Activated T-helper 2 cell treated with anti-CD3 and anti-CD28 coated beads, Interferon-gamma antibody, Interleukin-2, Interleukin-4, amounts not matched to agents 10 μg/mL and 5 μg/mL and 100 μg/mL, durations not matched to agents 14 hours and 24 hours and 36 hours (primary cell): Measurements from ENCODE around the gene SHB. TPM values are rescaled to one million over a fixed set of nuclear protein-coding genes. Genes with fewer than 3 reads are reported as not detected.

ENCODE experiments used
- DNase-seq: peaks from one replicate; pipeline ENCODE4 v3.0.0; 2021; ENCODE audit warnings: low spot score
- H3K27ac Mint-ChIP-seq: one replicate; pipeline ENCODE4 v1.8.0; 2021; ENCODE audit warnings: mixed read lengths
- H3K27me3 Mint-ChIP-seq: one replicate; pipeline ENCODE4 v1.8.0; 2021; ENCODE audit warnings: low read depth, mixed read lengths
- H3K36me3 Mint-ChIP-seq: one replicate; pipeline ENCODE4 v1.8.0; 2021; ENCODE audit warnings: low read depth, mixed read lengths
- H3K4me1 Mint-ChIP-seq: one replicate; pipeline ENCODE4 v1.8.0; 2021; ENCODE audit warnings: low read depth, mixed read lengths
- H3K4me3 Mint-ChIP-seq: one replicate; pipeline ENCODE4 v1.8.0; 2021; ENCODE audit warnings: low read depth, mild to moderate bottlenecking, moderate library complexity, mixed read lengths
- H3K9me3 Mint-ChIP-seq: one replicate; pipeline ENCODE4 v1.8.0; 2021; ENCODE audit warnings: mixed read lengths
- intact Hi-C: fragments of 100-400 bp; cut with micrococcal nuclease; formaldehyde crosslinking; loops from one replicate; pipeline ENCODE4 v1.15.1; 2023
- total RNA-seq: library from RNA; stranded (reverse); gene quantifications from 2 replicates; pipeline ENCODE4 v1.2.3, GENCODE V29; 2022

The SHB gene
- total RNA-seq, 1 donor from 2014 or later = 1.9 TPM

GRCh38 chr9:38101423-38101822 is 32.4 kb upstream of the SHB start:
- no peak for DNase-seq
- H3K4me1 Mint-ChIP-seq = no peaks in the 10 kb centered on the region
- no peak overlapping the region for H3K4me3 Mint-ChIP-seq
- H3K36me3 Mint-ChIP-seq = no peaks in the 10 kb centered on the region
- intact Hi-C loops = no loop called here
- no peaks in the 10 kb centered on the region for H3K9me3 Mint-ChIP-seq
- no peak overlapping the region for H3K27ac Mint-ChIP-seq
- H3K27me3 Mint-ChIP-seq = peaks cover 24% of the 10 kb centered on the region

DNA sequence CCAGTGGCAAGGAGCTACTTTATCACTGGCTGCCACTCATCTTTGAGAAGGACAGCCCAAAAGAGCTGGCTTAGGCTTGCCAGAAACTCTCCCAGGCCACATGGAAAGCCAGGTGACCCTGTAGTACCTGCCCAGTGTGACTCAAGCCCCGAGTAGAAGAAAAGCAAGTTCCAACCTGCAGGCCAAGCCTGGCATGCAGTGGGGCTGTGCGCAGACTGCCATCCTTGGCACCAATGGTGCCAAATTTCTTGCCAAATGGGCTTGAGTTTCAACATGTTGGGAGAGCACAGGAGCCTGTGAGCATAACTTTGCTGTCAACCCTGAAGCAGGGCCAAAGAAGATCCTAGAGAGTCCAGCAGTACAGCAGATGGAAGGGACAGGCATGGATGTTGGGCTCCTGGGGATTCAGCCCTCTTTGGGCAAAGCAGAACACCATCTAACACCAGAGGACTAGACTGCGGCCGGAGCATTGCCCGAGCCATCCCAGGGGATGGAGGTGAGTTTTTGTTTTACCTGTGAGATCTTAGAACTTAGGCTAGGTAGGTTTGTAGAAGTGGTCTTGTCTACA is 27.3 kb upstream of the SHB start:
- Mint-ChIP-seq H3K4me1 (no peaks in the 10 kb centered on the region), H3K4me3 (no peak overlapping the region), H3K36me3 (no peaks in the 10 kb centered on the region), H3K27ac (no peak overlapping the region), H3K27me3 (peaks cover 23% of the 10 kb centered on the region), H3K9me3 (no peaks in the 10 kb centered on the region)
- intact Hi-C loops = no loop called here
- DNase-seq = no peak

GRCh38 chr9:38094165-38094564 is 25.1 kb upstream of the SHB start:
- DNase-seq = no peak
- no peaks in the 10 kb centered on the region for H3K4me1 Mint-ChIP-seq
- H3K27ac Mint-ChIP-seq = no peak overlapping the region
- intact Hi-C loops = no loop called here
- H3K4me3 Mint-ChIP-seq = no peak overlapping the region
- peaks cover 10% of the 10 kb centered on the region for H3K27me3 Mint-ChIP-seq
- no peaks in the 10 kb centered on the region for H3K36me3 Mint-ChIP-seq
- no peaks in the 10 kb centered on the region for H3K9me3 Mint-ChIP-seq

DNA sequence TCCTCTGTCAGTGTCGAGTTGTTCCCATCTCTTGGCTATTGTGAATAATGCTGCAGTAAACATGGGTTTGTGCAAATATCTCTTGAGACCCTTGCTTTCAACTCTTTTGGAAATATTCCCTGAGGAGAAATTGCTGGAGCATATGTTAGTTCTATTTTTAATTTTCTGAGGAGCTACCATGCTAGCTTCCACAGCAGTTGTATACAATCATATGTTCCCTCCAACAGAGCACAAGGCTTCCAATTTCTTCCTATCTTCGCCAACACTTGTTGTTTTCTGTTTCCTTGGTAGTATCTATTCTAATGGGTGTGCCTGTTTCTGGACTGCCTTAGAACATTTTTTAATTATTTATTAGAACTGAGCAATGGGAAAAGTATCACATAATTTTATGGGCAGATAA is 23.6 kb upstream of the SHB start:
- H3K4me3 Mint-ChIP-seq = no peak overlapping the region
- no peaks in the 10 kb centered on the region for H3K36me3 Mint-ChIP-seq
- H3K4me1 Mint-ChIP-seq = no peaks in the 10 kb centered on the region
- intact Hi-C loops = no loop called here
- H3K27me3 Mint-ChIP-seq = peaks cover 5% of the 10 kb centered on the region
- no peaks in the 10 kb centered on the region for H3K9me3 Mint-ChIP-seq
- no peak overlapping the region for H3K27ac Mint-ChIP-seq
- DNase-seq = no peak

GRCh38 chr9:38092200-38092524 is 23.1 kb upstream of the SHB start:
- no peak overlapping the region for H3K4me3 Mint-ChIP-seq
- no peaks in the 10 kb centered on the region for H3K9me3 Mint-ChIP-seq
- H3K4me1 Mint-ChIP-seq = no peaks in the 10 kb centered on the region
- peaks cover 5% of the 10 kb centered on the region for H3K27me3 Mint-ChIP-seq
- H3K27ac Mint-ChIP-seq = no peak overlapping the region
- no peaks in the 10 kb centered on the region for H3K36me3 Mint-ChIP-seq
- intact Hi-C loops = no loop called here
- DNase-seq = no peak

GRCh38 chr9:38091310-38092199 is 22.5 kb upstream of the SHB start:
- no peak overlapping the region for H3K4me3 Mint-ChIP-seq
- H3K27me3 Mint-ChIP-seq = peaks cover 7% of the 10 kb centered on the region
- no peaks in the 10 kb centered on the region for H3K9me3 Mint-ChIP-seq
- no peaks in the 10 kb centered on the region for H3K36me3 Mint-ChIP-seq
- intact Hi-C loops = no loop called here
- no peak for DNase-seq
- no peak overlapping the region for H3K27ac Mint-ChIP-seq
- no peaks in the 10 kb centered on the region for H3K4me1 Mint-ChIP-seq

- Mint-ChIP-seq H3K27me3 (peaks cover 11% of the 10 kb centered on the region), H3K4me3 (no peak overlapping the region), H3K36me3 (no peaks in the 10 kb centered on the region), H3K9me3 (no peaks in the 10 kb centered on the region), H3K27ac (no peak overlapping the region), H3K4me1 (no peaks in the 10 kb centered on the region)
- intact Hi-C loops = no loop called here
- no peak for DNase-seq
Observed at GRCh38 chr9:38090170-38090569, 21.1 kb upstream of the SHB start.

DNA sequence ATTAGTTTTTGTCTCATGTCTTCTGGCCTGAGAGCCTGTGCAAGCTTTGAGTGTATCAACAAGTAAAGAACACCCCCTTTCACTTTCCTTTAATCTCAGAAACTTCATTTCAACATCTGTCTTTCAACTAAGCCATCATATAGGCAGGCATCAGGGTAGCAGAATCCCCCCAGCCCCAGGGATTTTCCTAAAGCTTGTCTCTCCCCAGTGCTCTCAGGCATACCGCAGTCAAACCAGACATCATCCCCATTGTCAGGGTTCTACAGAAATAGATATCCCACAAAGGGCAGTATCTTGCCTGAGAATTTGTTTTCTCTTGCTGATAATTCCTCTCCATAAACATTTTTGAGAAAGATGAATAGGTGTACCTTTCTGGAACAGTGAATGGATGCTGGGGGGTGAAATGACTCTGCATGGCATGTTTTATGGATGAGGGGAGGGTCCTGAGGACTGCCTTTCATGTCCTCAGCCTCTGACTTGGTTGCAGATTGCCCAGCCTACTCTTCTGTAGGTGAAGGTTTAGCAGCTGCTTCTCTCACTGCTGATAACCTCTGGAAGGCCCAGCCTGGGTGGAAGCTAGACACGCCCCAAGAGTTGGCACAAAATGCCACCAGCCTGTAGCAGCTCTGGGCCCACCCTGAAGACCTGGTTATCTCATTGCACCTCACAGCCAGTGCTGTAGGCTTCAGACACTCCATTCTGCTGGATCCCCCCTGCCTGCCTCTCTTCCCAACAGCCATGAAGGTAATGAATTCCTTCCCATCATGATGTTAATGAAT is 20.5 kb upstream of the SHB start:
- H3K27me3 Mint-ChIP-seq = peaks cover 14% of the 10 kb centered on the region
- no peaks in the 10 kb centered on the region for H3K4me1 Mint-ChIP-seq
- DNase-seq = no peak
- intact Hi-C loops = loop anchor here (2.0 to 10.0 kb wide), 3 partner anchors 65 to 275 kb away; no protein-coding TSS in a partner anchor
- H3K36me3 Mint-ChIP-seq = no peaks in the 10 kb centered on the region
- H3K27ac Mint-ChIP-seq = no peak overlapping the region
- H3K4me3 Mint-ChIP-seq = no peak overlapping the region
- no peaks in the 10 kb centered on the region for H3K9me3 Mint-ChIP-seq

DNA sequence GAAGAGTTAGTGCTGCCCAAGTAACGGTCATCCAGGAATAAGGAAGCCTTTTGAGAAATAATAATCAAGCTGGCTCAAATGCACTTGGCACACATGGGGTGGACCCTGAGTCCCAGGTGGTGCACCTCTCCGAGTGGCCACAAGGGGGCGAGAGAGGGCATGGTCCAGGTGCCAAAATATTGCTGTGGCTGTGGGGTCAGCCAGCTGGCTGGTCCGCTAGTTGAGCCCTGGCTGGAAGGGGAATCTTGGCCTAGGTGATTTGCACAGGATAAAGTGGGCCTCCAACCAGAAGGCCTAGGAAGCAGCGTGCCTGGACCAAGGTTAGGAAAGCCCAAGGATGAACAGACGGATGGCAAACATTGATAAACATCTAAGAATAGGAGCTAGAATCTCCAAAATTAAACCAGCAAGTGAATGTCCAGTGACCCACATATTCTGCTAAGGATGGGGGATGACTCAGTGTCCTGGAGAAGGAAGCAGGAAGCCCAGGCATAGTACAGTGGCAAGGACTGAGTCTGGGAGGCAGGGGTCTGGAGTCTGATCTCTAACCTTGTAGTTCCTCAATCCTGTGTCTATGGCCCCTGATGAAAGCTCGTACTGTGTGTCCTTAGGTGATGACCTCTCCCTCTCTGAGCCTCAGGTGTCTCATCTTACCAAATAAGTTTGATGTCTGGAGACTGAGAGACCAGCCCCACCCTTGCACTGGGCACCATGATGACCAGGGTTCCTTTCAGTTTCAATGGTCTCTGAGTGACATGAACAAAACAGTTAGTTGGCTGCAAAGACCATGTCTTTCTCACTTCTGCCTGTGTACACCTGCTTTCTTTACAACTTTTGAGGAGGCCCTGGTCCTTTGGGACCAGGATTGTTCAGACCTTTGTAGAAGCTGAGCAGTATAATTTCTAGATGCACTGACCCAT is 19.2 kb upstream of the SHB start:
- Mint-ChIP-seq H3K4me3 (no peak overlapping the region), H3K27ac (no peak overlapping the region), H3K9me3 (no peaks in the 10 kb centered on the region), H3K36me3 (no peaks in the 10 kb centered on the region), H3K4me1 (no peaks in the 10 kb centered on the region), H3K27me3 (peaks cover 14% of the 10 kb centered on the region)
- peak; percentile 49 for DNase-seq
- intact Hi-C loops = loop anchor here (2.0 to 10.0 kb wide), 3 partner anchors 63 to 277 kb away; no protein-coding TSS in a partner anchor

DNA sequence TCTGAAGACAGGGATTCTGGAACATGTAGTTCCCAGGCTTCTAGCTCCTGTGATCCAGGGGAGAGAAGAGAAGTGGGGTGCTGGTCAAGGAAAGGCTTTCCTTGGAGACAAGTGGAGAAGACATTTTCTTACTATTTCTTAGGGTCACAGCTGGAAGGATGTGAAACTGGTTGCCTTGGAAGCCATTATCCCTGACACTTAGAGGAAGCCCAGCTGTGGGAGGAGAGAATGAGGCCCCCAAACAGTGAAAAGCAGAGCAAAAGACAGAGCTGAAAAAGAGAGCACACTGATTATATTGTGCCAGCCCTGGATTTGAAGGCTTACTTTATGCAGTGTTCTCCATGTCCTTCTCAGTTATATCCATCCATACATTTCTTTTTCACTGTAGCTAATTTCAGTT is 17.5 kb upstream of the SHB start:
- DNase-seq = no peak
- Mint-ChIP-seq H3K4me3 (no peak overlapping the region), H3K27me3 (peaks cover 13% of the 10 kb centered on the region), H3K27ac (no peak overlapping the region), H3K36me3 (no peaks in the 10 kb centered on the region), H3K4me1 (no peaks in the 10 kb centered on the region), H3K9me3 (no peaks in the 10 kb centered on the region)
- intact Hi-C loops = loop anchor here (10.0 kb wide), 2 partner anchors 62 to 278 kb away; no protein-coding TSS in a partner anchor

DNA sequence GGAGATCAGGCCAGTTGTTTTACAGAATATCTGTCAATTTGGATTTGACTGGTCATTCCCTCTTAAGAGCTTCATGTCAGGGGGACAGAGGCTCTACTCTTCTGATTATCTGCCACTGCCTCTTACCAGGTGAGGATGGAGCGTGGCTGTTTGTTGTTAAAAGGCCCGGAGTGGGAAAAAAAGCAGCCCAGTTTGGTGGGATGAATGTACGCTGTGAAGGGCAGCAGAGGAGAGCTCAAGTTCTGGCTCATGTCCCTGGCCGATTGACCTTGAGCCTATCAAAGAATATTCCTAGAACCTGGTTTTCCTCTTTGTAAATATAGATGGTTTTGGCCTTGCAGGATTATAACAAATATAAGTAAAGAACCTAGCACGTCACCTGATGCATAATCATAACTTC is 16.3 kb upstream of the SHB start:
- no peaks in the 10 kb centered on the region for H3K36me3 Mint-ChIP-seq
- intact Hi-C loops = loop anchor here (10.0 kb wide), 2 partner anchors 61 to 279 kb away; no protein-coding TSS in a partner anchor
- H3K27me3 Mint-ChIP-seq = peaks cover 13% of the 10 kb centered on the region
- no peak for DNase-seq
- no peaks in the 10 kb centered on the region for H3K9me3 Mint-ChIP-seq
- H3K4me1 Mint-ChIP-seq = no peaks in the 10 kb centered on the region
- no peak overlapping the region for H3K4me3 Mint-ChIP-seq
- no peak overlapping the region for H3K27ac Mint-ChIP-seq

DNA sequence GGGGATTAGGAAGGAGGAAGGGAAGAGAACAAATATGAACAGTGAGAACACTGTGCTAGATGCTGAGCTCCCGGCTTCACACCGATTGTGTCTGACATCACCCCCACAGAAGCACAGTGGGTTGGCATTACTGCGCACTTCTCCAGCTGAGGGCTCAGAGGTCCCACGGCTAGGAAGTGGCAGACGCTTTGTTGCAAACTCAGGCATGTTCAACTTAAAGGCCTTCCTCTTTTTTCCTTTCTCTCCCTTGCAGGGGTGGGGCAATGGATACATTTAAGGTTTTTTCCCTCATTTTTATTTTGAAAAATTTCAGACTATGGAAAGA is 15.5 kb upstream of the SHB start:
- intact Hi-C loops = loop anchor here (10.0 kb wide), 2 partner anchors 60 to 280 kb away; no protein-coding TSS in a partner anchor
- no peak overlapping the region for H3K4me3 Mint-ChIP-seq
- no peaks in the 10 kb centered on the region for H3K36me3 Mint-ChIP-seq
- no peak for DNase-seq
- no peaks in the 10 kb centered on the region for H3K9me3 Mint-ChIP-seq
- no peak overlapping the region for H3K27ac Mint-ChIP-seq
- H3K4me1 Mint-ChIP-seq = no peaks in the 10 kb centered on the region
- peaks cover 14% of the 10 kb centered on the region for H3K27me3 Mint-ChIP-seq
